ENCODE data around the gene RPS6KB1. TPM values are rescaled to one million over a fixed set of nuclear protein-coding genes. Genes with fewer than 3 reads are reported as not detected.
"Not testable (repeated sequence)": the region's sequence is repeated elsewhere in the genome, so short reads cannot be mapped to it uniquely, and the experiment has no call there.

RPS6KB1 gene
- total and polyA plus RNA-seq, 3 experiments from 2014 or later: 24.4 to 52.3 (median 44.5) TPM

DNA sequence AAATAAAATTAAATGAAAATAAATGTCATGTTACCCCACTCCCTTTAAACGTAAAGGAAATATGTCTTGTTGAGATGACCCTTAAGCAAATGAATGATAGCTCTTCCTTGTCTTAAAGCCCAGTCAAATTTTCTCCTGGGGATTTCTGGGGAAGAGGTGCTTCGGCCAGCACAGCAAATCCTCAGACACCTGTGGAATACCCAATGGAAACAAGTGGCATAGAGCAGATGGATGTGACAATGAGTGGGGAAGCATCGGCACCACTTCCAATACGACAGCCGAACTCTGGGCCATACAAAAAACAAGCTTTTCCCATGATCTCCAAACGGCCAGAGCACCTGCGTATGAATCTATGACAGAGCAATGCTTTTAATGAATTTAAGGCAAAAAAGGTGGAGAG lies 53.5 kb downstream of the RPS6KB1 start:
- Mint-ChIP-seq H3K27ac (peak overlapping the region in 3 of 8 donors; percentile 14 to 61 (median 48)), H3K36me3 (peaks cover 12 to 65% (median 19%) of the 10 kb centered on the region in 3 donors)
- peaks cover 25% of the 10 kb centered on the region for H3K36me3 ChIP-seq (ENCODE audit: insufficient read depth, low read length)
- H3K27me3 Mint-ChIP-seq; H3K4me1 ChIP-seq (ENCODE audit: insufficient read depth, low read length); DNase-seq; CTCF ChIA-PET; H3K27me3 ChIP-seq (ENCODE audit: insufficient read depth, low read length, poor library complexity, severe bottlenecking); H3K27ac ChIP-seq (ENCODE audit: low read depth, low read length); H3K4me1 Mint-ChIP-seq; H3K4me3 Mint-ChIP-seq; H3K9me3 ChIP-seq (ENCODE audit: low read length); POLR2A ChIA-PET; H3K9me3 Mint-ChIP-seq; H3K4me3 ChIP-seq (ENCODE audit: low read length): not testable (repeated sequence)

DNA sequence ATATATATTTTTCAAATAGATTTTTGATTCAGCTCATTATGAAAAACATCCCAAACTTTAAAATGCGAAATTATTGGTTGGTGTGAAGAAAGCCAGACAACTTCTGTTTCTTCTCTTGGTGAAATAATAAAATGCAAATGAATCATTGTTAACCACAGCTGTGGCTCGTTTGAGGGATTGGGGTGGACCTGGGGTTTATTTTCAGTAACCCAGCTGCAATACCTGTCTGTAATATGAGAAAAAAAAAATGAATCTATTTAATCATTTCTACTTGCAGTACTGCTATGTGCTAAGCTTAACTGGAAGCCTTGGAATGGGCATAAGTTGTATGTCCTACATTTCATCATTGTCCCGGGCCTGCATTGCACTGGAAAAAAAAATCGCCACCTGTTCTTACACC lies 54.4 kb downstream of the RPS6KB1 start:
- DNase-seq, H3K27me3 Mint-ChIP-seq, H3K9me3 Mint-ChIP-seq: not testable (repeated sequence)

DNA sequence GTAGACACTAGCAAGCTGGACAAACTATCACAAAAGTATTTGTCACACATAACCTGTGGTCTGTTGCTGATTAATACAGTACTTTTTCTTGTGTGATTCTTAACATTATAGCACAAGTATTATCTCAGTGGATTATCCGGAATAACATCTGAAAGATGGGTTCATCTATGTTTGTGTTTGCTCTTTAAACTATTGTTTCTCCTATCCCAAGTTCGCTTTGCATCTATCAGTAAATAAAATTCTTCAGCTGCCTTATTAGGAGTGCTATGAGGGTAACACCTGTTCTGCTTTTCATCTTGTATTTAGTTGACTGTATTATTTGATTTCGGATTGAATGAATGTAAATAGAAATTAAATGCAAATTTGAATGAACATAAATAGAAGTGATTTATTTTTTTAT lies 57.1 kb downstream of the RPS6KB1 start:
- POLR2A ChIA-PET: no interaction called here
- no peaks in the 10 kb centered on the region for H3K27me3 Mint-ChIP-seq
- no peaks in the 10 kb centered on the region for H3K9me3 ChIP-seq (ENCODE audit: low read length)
- H3K4me1 Mint-ChIP-seq: peaks cover 2 to 12% (median 11%) of the 10 kb centered on the region in 3 donors
- no peak overlapping the region for H3K4me3 Mint-ChIP-seq
- CTCF ChIA-PET: no interaction called here
- H3K4me1 ChIP-seq (ENCODE audit: insufficient read depth, low read length): no peaks in the 10 kb centered on the region
- DNase-seq: no peak
- H3K36me3 Mint-ChIP-seq: peaks cover 9 to 64% (median 15%) of the 10 kb centered on the region in 3 donors
- no peak overlapping the region for H3K27ac ChIP-seq (ENCODE audit: low read depth, low read length)
- H3K4me3 ChIP-seq (ENCODE audit: low read length): no peak overlapping the region
- H3K9me3 Mint-ChIP-seq: no peaks in the 10 kb centered on the region
- no peaks in the 10 kb centered on the region for H3K27me3 ChIP-seq (ENCODE audit: insufficient read depth, low read length, poor library complexity, severe bottlenecking)
- peaks cover 19% of the 10 kb centered on the region for H3K36me3 ChIP-seq (ENCODE audit: insufficient read depth, low read length)
- peak overlapping the region in 1 of 8 donors; percentile 35 for H3K27ac Mint-ChIP-seq

More for the DNA sequence above, 54.4 kb downstream of the RPS6KB1 start:
- H3K27me3 ChIP-seq (ENCODE audit: insufficient read depth, low read length, poor library complexity, severe bottlenecking); H3K4me1 ChIP-seq (ENCODE audit: insufficient read depth, low read length); CTCF ChIA-PET; H3K9me3 ChIP-seq (ENCODE audit: low read length); H3K4me3 Mint-ChIP-seq; H3K4me3 ChIP-seq (ENCODE audit: low read length); H3K27ac ChIP-seq (ENCODE audit: low read depth, low read length): not testable (repeated sequence)
- Mint-ChIP-seq H3K36me3 (peaks cover 10 to 65% (median 17%) of the 10 kb centered on the region in 3 donors), H3K4me1 (peaks cover 2 to 12% (median 11%) of the 10 kb centered on the region in 3 donors), H3K27ac (peak overlapping the region in 5 of 8 donors; percentile 11 to 62 (median 49))
- H3K36me3 ChIP-seq (ENCODE audit: insufficient read depth, low read length): peaks cover 25% of the 10 kb centered on the region
- POLR2A ChIA-PET: interaction anchor here (0.7 kb wide), 1 partner anchor 17 kb away, joined by 3 read pairs; the partner anchor contains the start of gene RNFT1

DNA sequence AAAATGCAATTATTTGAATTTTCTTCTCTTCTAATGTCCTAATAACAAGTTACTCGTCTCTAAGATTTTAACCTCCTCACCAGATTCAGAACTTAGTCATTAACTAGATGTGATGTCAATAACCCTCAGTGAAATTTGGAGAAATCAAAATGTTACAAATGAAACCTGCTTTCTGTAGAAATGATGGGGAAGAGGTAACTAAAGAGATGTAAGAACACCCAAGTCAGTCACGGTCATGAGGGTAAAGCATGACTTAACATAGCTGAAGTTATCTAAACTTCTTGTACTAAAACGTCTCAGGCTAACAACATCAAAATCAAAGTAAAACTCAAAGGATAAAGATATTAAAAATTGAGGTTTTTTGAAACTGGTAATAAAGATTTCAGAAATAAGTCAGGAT lies 61.9 kb downstream of the RPS6KB1 start:
- H3K4me1 Mint-ChIP-seq: peaks cover 10 to 28% (median 16%) of the 10 kb centered on the region in 3 donors
- DNase-seq: no peak
- ChIA-PET CTCF (no interaction called here), POLR2A (no interaction called here)
- H3K9me3 Mint-ChIP-seq: no peaks in the 10 kb centered on the region
- Histone ChIP-seq H3K4me1 (ENCODE audit: insufficient read depth, low read length) (no peaks in the 10 kb centered on the region), H3K27ac (ENCODE audit: low read depth, low read length) (no peak overlapping the region), H3K36me3 (ENCODE audit: insufficient read depth, low read length) (peaks cover 13% of the 10 kb centered on the region), H3K4me3 (ENCODE audit: low read length) (no peak overlapping the region), H3K27me3 (ENCODE audit: insufficient read depth, low read length, poor library complexity, severe bottlenecking) (no peaks in the 10 kb centered on the region), H3K9me3 (ENCODE audit: low read length) (no peaks in the 10 kb centered on the region)
- peaks cover 0 to 66% (median 11%) of the 10 kb centered on the region in 3 donors for H3K36me3 Mint-ChIP-seq
- H3K27ac Mint-ChIP-seq: peak overlapping the region in 1 of 8 donors; percentile 75
- no peaks in the 10 kb centered on the region for H3K27me3 Mint-ChIP-seq
- no peak overlapping the region for H3K4me3 Mint-ChIP-seq

DNA sequence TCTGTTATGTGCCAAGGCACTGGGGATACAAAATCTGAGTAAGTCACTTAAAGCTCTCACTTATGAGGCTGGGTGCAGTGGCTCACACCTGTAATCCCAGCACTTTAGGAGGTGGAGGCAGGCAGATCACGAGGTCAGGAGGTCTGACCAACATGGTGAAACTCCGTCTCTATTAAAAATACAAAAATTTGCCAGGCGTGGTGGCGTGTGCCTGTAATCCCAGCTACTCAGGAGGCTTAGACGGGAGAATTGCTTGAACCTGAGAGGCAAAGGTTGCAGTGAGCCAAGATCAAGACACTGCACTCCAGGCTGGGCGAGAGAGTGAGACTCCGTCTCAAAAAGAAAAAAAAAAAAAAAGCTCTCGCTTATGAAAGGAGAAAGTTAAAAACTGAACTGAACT lies 66.7 kb downstream of the RPS6KB1 start:
- Mint-ChIP-seq H3K4me1 (peaks cover 26 to 43% (median 29%) of the 10 kb centered on the region in 3 donors), H3K36me3 (peaks cover 0 to 55% (median 9%) of the 10 kb centered on the region in 3 donors)
- H3K27ac Mint-ChIP-seq; H3K4me3 Mint-ChIP-seq; CTCF ChIA-PET; H3K9me3 ChIP-seq (ENCODE audit: low read length); H3K27me3 Mint-ChIP-seq; POLR2A ChIA-PET; H3K9me3 Mint-ChIP-seq; H3K27ac ChIP-seq (ENCODE audit: low read depth, low read length); H3K4me3 ChIP-seq (ENCODE audit: low read length); DNase-seq; H3K27me3 ChIP-seq (ENCODE audit: insufficient read depth, low read length, poor library complexity, severe bottlenecking): not testable (repeated sequence)
- Histone ChIP-seq H3K36me3 (ENCODE audit: insufficient read depth, low read length) (peaks cover 17% of the 10 kb centered on the region), H3K4me1 (ENCODE audit: insufficient read depth, low read length) (peaks cover 15% of the 10 kb centered on the region)

DNA sequence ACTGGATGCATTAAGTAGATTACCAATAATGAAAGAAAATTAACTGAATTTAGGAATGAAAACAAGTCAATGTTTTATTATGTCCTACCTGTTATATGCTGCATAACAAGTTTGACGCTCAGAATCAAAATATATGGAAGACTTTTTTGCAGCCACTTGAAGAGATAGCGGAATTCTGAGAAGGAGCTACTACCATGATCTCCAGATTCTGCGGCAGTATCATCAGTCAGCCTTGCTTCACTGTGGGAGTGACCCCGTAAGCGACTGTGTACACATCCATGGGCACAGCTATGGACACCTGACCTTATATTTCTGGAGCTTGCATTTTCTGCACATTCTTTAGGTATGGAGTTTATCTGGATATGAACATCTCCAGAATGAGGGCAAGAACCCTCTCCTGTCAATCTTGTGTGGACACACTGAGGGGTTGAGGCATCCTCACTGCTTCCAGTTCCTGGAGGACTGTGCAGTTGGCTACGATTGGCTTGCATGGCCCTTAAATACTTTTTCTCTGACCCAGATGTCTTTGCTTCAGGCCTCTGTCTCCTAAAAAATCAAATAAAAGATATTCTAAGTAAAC lies 69.9 kb downstream of the RPS6KB1 start:
- no peaks in the 10 kb centered on the region for H3K27me3 Mint-ChIP-seq
- ChIA-PET CTCF (no interaction called here), POLR2A (no interaction called here)

DNA sequence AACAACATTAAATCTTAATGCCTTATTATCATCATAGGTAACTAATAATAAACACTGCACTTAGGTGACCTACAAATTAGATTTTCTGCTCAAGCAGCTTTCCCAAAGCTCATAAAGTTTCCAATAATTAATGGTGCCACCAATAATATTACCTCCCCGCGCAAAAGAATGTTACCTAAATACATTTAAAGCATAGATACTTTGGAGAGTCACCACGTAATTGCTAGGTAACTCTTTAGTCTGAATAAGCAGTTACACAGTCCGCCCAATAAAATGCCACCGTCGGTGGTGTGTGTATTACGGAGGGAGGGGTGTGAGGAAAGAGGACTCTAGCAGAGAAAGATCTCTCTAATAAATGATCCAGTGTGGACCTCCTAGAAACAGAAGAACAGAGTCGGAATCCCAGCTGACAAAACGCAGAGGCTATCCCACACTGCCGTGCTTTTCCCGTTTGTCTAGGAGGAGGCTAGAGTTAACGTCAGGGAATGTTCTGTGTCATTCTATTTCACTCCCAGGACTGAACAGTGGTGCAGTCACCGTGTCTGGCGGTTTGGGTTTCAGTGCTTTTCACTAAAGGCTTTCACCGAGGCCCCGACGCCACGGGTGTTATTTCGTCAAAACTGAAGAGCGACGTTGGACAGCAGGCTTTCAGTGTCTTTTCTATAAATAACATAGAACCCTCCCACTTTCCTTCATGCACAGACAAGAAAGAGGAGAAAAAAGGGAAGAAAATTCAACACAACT lies 71.0 kb downstream of the RPS6KB1 start:
- H3K9me3 ChIP-seq (ENCODE audit: low read length): no peaks in the 10 kb centered on the region
- no peaks in the 10 kb centered on the region for H3K27me3 ChIP-seq (ENCODE audit: insufficient read depth, low read length, poor library complexity, severe bottlenecking)
- peak in 3 of 5 donors; percentile 33 to 66 (median 37) for DNase-seq
- Mint-ChIP-seq H3K36me3 (peaks cover 0 to 20% (median 3%) of the 10 kb centered on the region in 3 donors), H3K4me3 (peak overlapping the region; percentile 89 to 98 (median 94)), H3K27ac (peak overlapping the region; percentile 90 to 98 (median 96)), H3K9me3 (no peaks in the 10 kb centered on the region), H3K4me1 (peaks cover 24 to 33% (median 29%) of the 10 kb centered on the region in 3 donors), H3K27me3 (no peaks in the 10 kb centered on the region)
- ChIA-PET POLR2A (interaction anchor here (0.6 to 2.2 kb wide), 5 partner anchors 17 to 1612 kb away, joined by 3 to 15 read pairs (median 6); partner anchors contain the start of genes RPS6KB1 and TUBD1), CTCF (interaction anchor here (0.8 kb wide), 1 partner anchor 754 kb away, joined by 3 read pairs; the partner anchor contains the start of gene SMG8)
- peaks cover 21% of the 10 kb centered on the region for H3K4me1 ChIP-seq (ENCODE audit: insufficient read depth, low read length)
- peak overlapping the region; percentile 60 for H3K4me3 ChIP-seq (ENCODE audit: low read length)
- peaks cover 4% of the 10 kb centered on the region for H3K36me3 ChIP-seq (ENCODE audit: insufficient read depth, low read length)
- peak overlapping the region; percentile 88 for H3K27ac ChIP-seq (ENCODE audit: low read depth, low read length)

More for the DNA sequence above, 69.9 kb downstream of the RPS6KB1 start:
- no peak for DNase-seq
- Mint-ChIP-seq H3K9me3 (no peaks in the 10 kb centered on the region), H3K4me3 (peak overlapping the region; percentile 89 to 98 (median 94)), H3K36me3 (peaks cover 0 to 30% (median 5%) of the 10 kb centered on the region in 3 donors), H3K27ac (peak overlapping the region in 5 of 8 donors; percentile 9 to 90 (median 47)), H3K4me1 (peaks cover 26 to 42% (median 34%) of the 10 kb centered on the region in 3 donors)
- Histone ChIP-seq H3K4me1 (ENCODE audit: insufficient read depth, low read length) (peaks cover 21% of the 10 kb centered on the region), H3K36me3 (ENCODE audit: insufficient read depth, low read length) (peaks cover 4% of the 10 kb centered on the region), H3K4me3 (ENCODE audit: low read length) (no peak overlapping the region), H3K27ac (ENCODE audit: low read depth, low read length) (no peak overlapping the region), H3K9me3 (ENCODE audit: low read length) (no peaks in the 10 kb centered on the region), H3K27me3 (ENCODE audit: insufficient read depth, low read length, poor library complexity, severe bottlenecking) (no peaks in the 10 kb centered on the region)

Data from CD8-positive, alpha-beta memory T cell (primary cell).